ENCODE data around the gene MPRIP.

The MPRIP gene

GRCh38 chr17:17084941-17085340 lies 42.7 kb downstream of the MPRIP start:
- no peak for DNase-seq

- no peak for DNase-seq
These were observed 44.3 kb downstream of the MPRIP start for GRCh38 chr17:17086585-17086984.

GRCh38 chr17:17087424-17088015 lies 45.3 kb downstream of the MPRIP start:
- peak in 2 of 58 donors; percentile 50 to 63 for DNase-seq

- peak in 17 of 58 donors; percentile 20 to 68 (median 33) for DNase-seq
These were observed 45.8 kb downstream of the MPRIP start for GRCh38 chr17:17088086-17088485.

- no peak for DNase-seq
These were observed 46.6 kb downstream of the MPRIP start for GRCh38 chr17:17088541-17089525.

- DNase-seq, result no peak
These were observed 47.8 kb downstream of the MPRIP start for GRCh38 chr17:17089796-17090641.

GRCh38 chr17:17090642-17091103 lies 48.4 kb downstream of the MPRIP start:
- no peak for DNase-seq

- no peak for DNase-seq
These were observed 49.0 kb downstream of the MPRIP start for GRCh38 chr17:17091276-17091675.

- DNase-seq, result no peak
These were observed 49.8 kb downstream of the MPRIP start for GRCh38 chr17:17091856-17092756.

GRCh38 chr17:17093764-17094163 lies 51.5 kb downstream of the MPRIP start:
- no peak for DNase-seq

- DNase-seq, result no peak
These were observed 54.4 kb downstream of the MPRIP start for GRCh38 chr17:17096438-17097178.

- no peak for DNase-seq
These were observed 55.6 kb downstream of the MPRIP start for GRCh38 chr17:17097763-17098345.

GRCh38 chr17:17098551-17099179 lies 56.4 kb downstream of the MPRIP start:
- DNase-seq, result peak in 1 of 58 donors; percentile 31

GRCh38 chr17:17102176-17102575 lies 59.9 kb downstream of the MPRIP start:
- DNase-seq, result no peak

GRCh38 chr17:17103160-17103559 lies 60.9 kb downstream of the MPRIP start:
- no peak for DNase-seq

GRCh38 chr17:17104036-17104435 lies 61.8 kb downstream of the MPRIP start:
- DNase-seq, result no peak

GRCh38 chr17:17104494-17104893 lies 62.2 kb downstream of the MPRIP start:
- peak in 34 of 58 donors; percentile 16 to 69 (median 36) for DNase-seq

GRCh38 chr17:17105976-17106375 lies 63.7 kb downstream of the MPRIP start:
- no peak for DNase-seq

- no peak for DNase-seq
These were observed 64.5 kb downstream of the MPRIP start for GRCh38 chr17:17106756-17107155.

Data from anterior cingulate cortex (tissue), 58 donors.